Keratinocyte (primary cell): ENCODE data around the gene RASGEF1C. TPM values are rescaled to one million over a fixed set of nuclear protein-coding genes. Genes with fewer than 3 reads are reported as not detected.

Source experiments
- DNase-seq: peaks from one replicate; pipeline ENCODE4 v3.0.0-alpha.2; 2011; ENCODE audit warnings: low read depth, missing footprints, low spot score
- FAIRE-seq: peaks from 2 replicates; lab custom pipeline; 2011; peaks lifted over from hg19 to GRCh38; lab: Jason Lieb, UNC
- H2AFZ ChIP-seq: 2 replicates; pipeline ENCODE4 v1.6.0; 2012; ENCODE audit warnings: low read length, control low read depth, inconsistent platforms; ENCODE audit not compliant: control insufficient read depth
- H3K27ac ChIP-seq: 2 replicates; pipeline ENCODE4 v1.5.1; 2011; ENCODE audit warnings: low read length; ENCODE audit not compliant: control insufficient read depth, insufficient read depth
- H3K27me3 ChIP-seq: 3 replicates; pipeline ENCODE4 v1.6.0; 2011; ENCODE audit warnings: low read length; ENCODE audit not compliant: control insufficient read depth, insufficient read depth; ENCODE audit errors: extremely low read depth
- H3K36me3 ChIP-seq, 2 experiments: 2 replicates in 1 of 2; 3 replicates in 1 of 2; pipeline ENCODE4 v1.5.1; 2011; ENCODE audit warnings: low read length in 2 of 2, mild to moderate bottlenecking in 1 of 2; ENCODE audit not compliant: control insufficient read depth in 2 of 2, insufficient read depth in 2 of 2; ENCODE audit errors: extremely low read depth in 1 of 2
- H3K4me1 ChIP-seq: 3 replicates; pipeline ENCODE4 v1.5.1; 2011; ENCODE audit warnings: low read length; ENCODE audit not compliant: control insufficient read depth, insufficient read depth; ENCODE audit errors: extremely low read depth
- H3K4me2 ChIP-seq: 3 replicates; pipeline ENCODE4 v1.6.0; 2011; ENCODE audit warnings: low read depth, low read length; ENCODE audit not compliant: control insufficient read depth, insufficient read depth; ENCODE audit errors: extremely low read depth
- H3K4me3 ChIP-seq, 3 experiments: fragments of 200-600 bp in 1 of 3; sonication (generic) in 1 of 3; 2 replicates in 2 of 3; 3 replicates in 1 of 3; pipeline ENCODE4 v1.5.1; 2011 to 2016; ENCODE audit warnings: low read length in 3 of 3, mild to moderate bottlenecking in 3 of 3, control low read depth in 2 of 3, inconsistent platforms in 1 of 3, low read depth in 1 of 3, mixed read lengths in 1 of 3, mixed run types in 1 of 3, moderate library complexity in 1 of 3; ENCODE audit not compliant: control insufficient read depth in 2 of 3, insufficient read depth in 2 of 3; ENCODE audit errors: extremely low read depth in 1 of 3
- H3K79me2 ChIP-seq: 2 replicates; pipeline ENCODE4 v1.6.0; 2012; ENCODE audit warnings: low read length; ENCODE audit not compliant: control insufficient read depth, insufficient read depth
- H3K9ac ChIP-seq: 3 replicates; pipeline ENCODE4 v1.6.0; 2011; ENCODE audit warnings: low read length; ENCODE audit not compliant: control insufficient read depth, insufficient read depth; ENCODE audit errors: extremely low read depth
- H3K9me1 ChIP-seq: 3 replicates; pipeline ENCODE4 v1.6.0; 2011; ENCODE audit warnings: low read length; ENCODE audit not compliant: control insufficient read depth, insufficient read depth; ENCODE audit errors: extremely low read depth
- H3K9me3 ChIP-seq: 2 replicates; pipeline ENCODE4 v1.5.1; 2012; ENCODE audit warnings: low read depth, low read length; ENCODE audit not compliant: control insufficient read depth
- H4K20me1 ChIP-seq: 3 replicates; pipeline ENCODE4 v1.6.0; 2011; ENCODE audit warnings: low read length; ENCODE audit not compliant: control insufficient read depth, insufficient read depth; ENCODE audit errors: extremely low read depth
- CTCF ChIP-seq, 3 experiments: IDR thresholded peaks in 1 of 3; conservative IDR thresholded peaks in 1 of 3; optimal IDR thresholded peaks in 1 of 3; 2 replicates in 2 of 3; 3 replicates in 1 of 3; pipeline versions ENCODE3 to v1.5.1; 2011; ENCODE audit warnings: low read length in 3 of 3, mild to moderate bottlenecking in 3 of 3, moderate library complexity in 2 of 3, control low read depth in 1 of 3, inconsistent platforms in 1 of 3; ENCODE audit not compliant: insufficient read depth in 2 of 3; ENCODE audit errors: extremely low read depth in 1 of 3
- EZH2 ChIP-seq: IDR thresholded peaks from one replicate; pipeline ENCODE4 v1.6.1; 2012; ENCODE audit warnings: inconsistent platforms, mild to moderate bottlenecking, low read length, moderate library complexity
- dilution Hi-C: fragments of 300-500 bp; cut with MboI; formaldehyde crosslinking; loops from one replicate; pipeline ENCODE4 v1.7.0; 2020; ENCODE audit warnings: low sequenced_read_pairs; ENCODE audit not compliant: extremely low pct_ligation_motif_present
- polyA plus RNA-seq, 5 experiments: library from polyadenylated mRNA; depleted of rRNA in 3 of 5; stranded (reverse) in 3 of 5; stranded (forward) in 1 of 5; unstranded in 1 of 5; fragments of >200 nt; gene quantifications; 1 replicate in 1 of 5; 2 replicates in 3 of 5; 3 replicates in 1 of 5; pipeline versions ENCODE4 v1.2.1 to v1.2.3, GENCODE V29; 2011 to 2012; ENCODE audit warnings: missing spikeins in 2 of 5, low read depth in 1 of 5, low replicate concordance in 1 of 5

RASGEF1C gene
- polyA plus RNA-seq, 1 donor (not counting 4 experiments of a cell fraction or from before 2014, with no cell fraction given) = not detected

DNA sequence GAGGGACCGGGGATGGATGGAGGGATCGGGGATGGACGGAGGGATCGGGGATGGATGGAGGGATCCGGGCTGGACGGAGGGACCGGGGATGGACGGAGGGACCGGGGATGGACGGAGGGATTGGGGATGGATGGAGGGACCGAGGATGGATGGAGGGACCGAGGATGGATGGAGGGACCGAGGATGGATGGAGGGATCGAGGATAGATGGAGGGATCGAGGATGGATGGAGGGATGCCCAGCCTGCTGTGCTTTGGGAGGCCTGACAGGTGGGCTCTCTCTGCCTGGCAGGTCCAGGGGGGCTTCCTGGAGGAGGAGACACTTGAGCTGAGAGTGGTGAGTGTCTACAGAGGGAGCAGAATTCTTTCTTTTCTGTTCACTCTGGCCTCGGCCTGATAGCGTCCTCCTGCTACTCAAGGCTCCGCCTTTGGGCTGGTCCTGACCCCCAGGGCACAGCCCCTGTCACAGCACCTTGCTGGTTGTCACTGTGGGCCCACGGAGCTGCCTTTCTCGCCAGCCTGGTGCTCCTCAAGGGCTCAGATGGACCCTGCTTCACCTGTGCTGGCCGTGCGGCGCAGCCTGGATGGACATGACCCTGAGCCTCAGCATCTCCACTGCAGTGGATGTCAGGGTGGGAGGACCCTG is 95.2 kb downstream of the RASGEF1C start:
- Histone ChIP-seq H3K4me3 (no peak overlapping the region), H2AFZ (no peak overlapping the region), H3K9ac (no peak overlapping the region), H3K36me3 (no peaks in the 10 kb centered on the region), H3K27ac (no peak overlapping the region), H3K27me3 (no peaks in the 10 kb centered on the region), H3K9me3 (no peaks in the 10 kb centered on the region), H3K4me1 (no peaks in the 10 kb centered on the region), H4K20me1 (no peaks in the 10 kb centered on the region), H3K4me2 (no peak overlapping the region), H3K9me1 (no peaks in the 10 kb centered on the region), H3K79me2 (no peaks in the 10 kb centered on the region)
- dilution Hi-C loops = no loop called here
- FAIRE-seq = no peak
- DNase-seq = no peak
- TF ChIP-seq CTCF (optimal IDR thresholded peaks at IDR 0.05 in 1 of 3, IDR thresholded peaks at IDR 0.05 in 1 of 3, conservative IDR thresholded peaks at IDR 0.05 in 1 of 3; ENCODE audit: extremely low read depth in 1 of 3, insufficient read depth in 2 of 3, low read length in 3 of 3) = no peak
- TF ChIP-seq EZH2 = no peak

GRCh38 chr5:180112181-180112861 is 96.7 kb downstream of the RASGEF1C start:
- DNase-seq = no peak

More at GRCh38 chr5:180112181-180112861, 96.7 kb downstream of the RASGEF1C start:
- Histone ChIP-seq H4K20me1 (no peaks in the 10 kb centered on the region), H3K79me2 (no peaks in the 10 kb centered on the region), H3K9me1 (no peaks in the 10 kb centered on the region), H3K4me3 (no peak overlapping the region), H3K4me2 (no peak overlapping the region), H3K27ac (no peak overlapping the region), H3K4me1 (no peaks in the 10 kb centered on the region), H3K9ac (no peak overlapping the region), H2AFZ (no peak overlapping the region), H3K36me3 (no peaks in the 10 kb centered on the region), H3K27me3 (no peaks in the 10 kb centered on the region), H3K9me3 (no peaks in the 10 kb centered on the region)
- no peak for TF ChIP-seq EZH2
- no peak for TF ChIP-seq CTCF (optimal IDR thresholded peaks at IDR 0.05 in 1 of 3, IDR thresholded peaks at IDR 0.05 in 1 of 3, conservative IDR thresholded peaks at IDR 0.05 in 1 of 3; ENCODE audit: extremely low read depth in 1 of 3, insufficient read depth in 2 of 3, low read length in 3 of 3)
- no peak for FAIRE-seq
- dilution Hi-C loops = no loop called here
